ENCODE data around the gene MCM9.
A peak's percentile ranks its signal among the peaks of the same experiment; 100 is the strongest.

Gene MCM9

GRCh38 chr6:118945217-118945616 is 10.3 kb upstream of the MCM9 start:
- Histone ChIP-seq H3K14ac (ENCODE audit: low read length) (no peak overlapping the region), H3K4me3 (ENCODE audit: low read length in 2 of 2) (no peak overlapping the region), H2BK5ac (ENCODE audit: low read length) (no peak overlapping the region), H3K23ac (ENCODE audit: low read depth, low read length, poor library complexity) (no peak overlapping the region), H2BK120ac (ENCODE audit: low read depth, low read length) (no peak overlapping the region), H3K4ac (ENCODE audit: low read length) (no peak overlapping the region), H3K4me2 (ENCODE audit: insufficient read depth, low read length, poor library complexity, severe bottlenecking) (no peak overlapping the region), H3K9me3 (replicated peaks in 1 of 2; ENCODE audit: control insufficient read depth in 2 of 2, insufficient read depth in 1 of 2, low read depth in 1 of 2, low read length in 2 of 2) (peaks cover 2 to 20% of the 10 kb centered on the region in 2 donors), H2BK15ac (ENCODE audit: low read length) (no peak overlapping the region), H3K27me3 (ENCODE audit: control insufficient read depth in 3 of 3, insufficient read depth in 3 of 3, low read depth in 1 of 3, low read length in 3 of 3) (no peaks in the 10 kb centered on the region), H2AK5ac (ENCODE audit: low read depth, low read length) (no peak overlapping the region), H3K4me1 (ENCODE audit: control insufficient read depth in 2 of 2, insufficient read depth in 1 of 2, low read depth in 1 of 2, low read length in 2 of 2) (no peaks in the 10 kb centered on the region), H3K36me3 (replicated peaks in 1 of 2; ENCODE audit: control insufficient read depth in 2 of 2, insufficient read depth in 2 of 2, low read length in 2 of 2) (no peaks in the 10 kb centered on the region), H2BK12ac (ENCODE audit: low read length) (no peak overlapping the region), H3K9ac (ENCODE audit: low read depth, low read length, poor library complexity) (no peak overlapping the region), H3K18ac (ENCODE audit: low read length) (no peak overlapping the region), H4K8ac (ENCODE audit: low read depth, low read length) (no peak overlapping the region), H3K27ac (replicated peaks; ENCODE audit: low read length) (no peak overlapping the region), H4K91ac (ENCODE audit: low read depth, low read length, poor library complexity) (no peak overlapping the region), H3K79me1 (ENCODE audit: low read depth, low read length) (no peaks in the 10 kb centered on the region), H2AFZ (ENCODE audit: low read length) (no peak overlapping the region)
- DNase-seq (ENCODE audit: low spot score): no peak

- Histone ChIP-seq H4K91ac (ENCODE audit: low read depth, low read length, poor library complexity) (no peak overlapping the region), H4K8ac (ENCODE audit: low read depth, low read length) (no peak overlapping the region), H3K79me1 (ENCODE audit: low read depth, low read length) (no peaks in the 10 kb centered on the region), H3K36me3 (replicated peaks in 1 of 2; ENCODE audit: control insufficient read depth in 2 of 2, insufficient read depth in 2 of 2, low read length in 2 of 2) (no peaks in the 10 kb centered on the region), H2BK12ac (ENCODE audit: low read length) (no peak overlapping the region), H2AFZ (ENCODE audit: low read length) (no peak overlapping the region), H3K27ac (replicated peaks; ENCODE audit: low read length) (no peak overlapping the region), H3K18ac (ENCODE audit: low read length) (no peak overlapping the region), H2BK5ac (ENCODE audit: low read length) (no peak overlapping the region), H3K4me3 (ENCODE audit: low read length in 2 of 2) (no peak overlapping the region), H2BK15ac (ENCODE audit: low read length) (no peak overlapping the region), H3K27me3 (ENCODE audit: control insufficient read depth in 3 of 3, insufficient read depth in 3 of 3, low read depth in 1 of 3, low read length in 3 of 3) (no peaks in the 10 kb centered on the region), H2AK5ac (ENCODE audit: low read depth, low read length) (no peak overlapping the region), H3K9ac (ENCODE audit: low read depth, low read length, poor library complexity) (no peak overlapping the region), H3K14ac (ENCODE audit: low read length) (no peak overlapping the region), H3K4ac (ENCODE audit: low read length) (no peak overlapping the region), H3K23ac (ENCODE audit: low read depth, low read length, poor library complexity) (no peak overlapping the region), H3K4me1 (ENCODE audit: control insufficient read depth in 2 of 2, insufficient read depth in 1 of 2, low read depth in 1 of 2, low read length in 2 of 2) (no peaks in the 10 kb centered on the region), H3K9me3 (replicated peaks in 1 of 2; ENCODE audit: control insufficient read depth in 2 of 2, insufficient read depth in 1 of 2, low read depth in 1 of 2, low read length in 2 of 2) (peaks cover 2 to 26% of the 10 kb centered on the region in 2 donors), H2BK120ac (ENCODE audit: low read depth, low read length) (no peak overlapping the region), H3K4me2 (ENCODE audit: insufficient read depth, low read length, poor library complexity, severe bottlenecking) (no peak overlapping the region)
- no peak for DNase-seq (ENCODE audit: low spot score)
- WGBS, 2 donors (ENCODE audit: extremely low coverage in 2 of 2, insufficient read length in 2 of 2, insufficient replicate concordance in 1 of 2): no CpG with 5 or more reads among the region's 2 CpGs
These were observed 5.8 kb upstream of the MCM9 start for GRCh38 chr6:118940770-118941169.

GRCh38 chr6:118939683-118940082 is 4.7 kb upstream of the MCM9 start:
- Histone ChIP-seq H3K4ac (ENCODE audit: low read length) (no peak overlapping the region), H3K9me3 (replicated peaks in 1 of 2; ENCODE audit: control insufficient read depth in 2 of 2, insufficient read depth in 1 of 2, low read depth in 1 of 2, low read length in 2 of 2) (peaks cover under 1 to 21% of the 10 kb centered on the region in 2 donors), H2BK12ac (ENCODE audit: low read length) (no peak overlapping the region), H2AK5ac (ENCODE audit: low read depth, low read length) (no peak overlapping the region), H3K27ac (replicated peaks; ENCODE audit: low read length) (no peak overlapping the region), H2AFZ (ENCODE audit: low read length) (no peak overlapping the region), H4K91ac (ENCODE audit: low read depth, low read length, poor library complexity) (no peak overlapping the region), H3K4me1 (ENCODE audit: control insufficient read depth in 2 of 2, insufficient read depth in 1 of 2, low read depth in 1 of 2, low read length in 2 of 2) (no peaks in the 10 kb centered on the region), H3K27me3 (ENCODE audit: control insufficient read depth in 3 of 3, insufficient read depth in 3 of 3, low read depth in 1 of 3, low read length in 3 of 3) (no peaks in the 10 kb centered on the region), H3K4me3 (ENCODE audit: low read length in 2 of 2) (no peak overlapping the region), H3K36me3 (replicated peaks in 1 of 2; ENCODE audit: control insufficient read depth in 2 of 2, insufficient read depth in 2 of 2, low read length in 2 of 2) (no peaks in the 10 kb centered on the region), H3K4me2 (ENCODE audit: insufficient read depth, low read length, poor library complexity, severe bottlenecking) (no peak overlapping the region), H4K8ac (ENCODE audit: low read depth, low read length) (no peak overlapping the region), H3K23ac (ENCODE audit: low read depth, low read length, poor library complexity) (no peak overlapping the region), H2BK15ac (ENCODE audit: low read length) (no peak overlapping the region), H3K18ac (ENCODE audit: low read length) (no peak overlapping the region), H3K9ac (ENCODE audit: low read depth, low read length, poor library complexity) (no peak overlapping the region), H2BK120ac (ENCODE audit: low read depth, low read length) (no peak overlapping the region), H3K79me1 (ENCODE audit: low read depth, low read length) (no peaks in the 10 kb centered on the region), H2BK5ac (ENCODE audit: low read length) (no peak overlapping the region), H3K14ac (ENCODE audit: low read length) (no peak overlapping the region)
- DNase-seq (ENCODE audit: low spot score): no peak
- no CpG with 5 or more reads among the region's 1 CpG for WGBS, 2 donors (ENCODE audit: extremely low coverage in 2 of 2, insufficient read length in 2 of 2, insufficient replicate concordance in 1 of 2)

- H3K79me1 ChIP-seq (ENCODE audit: low read depth, low read length): no peaks in the 10 kb centered on the region
- no peak overlapping the region for H2AK5ac ChIP-seq (ENCODE audit: low read depth, low read length)
- H4K8ac ChIP-seq (ENCODE audit: low read depth, low read length): no peak overlapping the region
- H3K9me3 ChIP-seq (replicated peaks in 1 of 2; ENCODE audit: control insufficient read depth in 2 of 2, insufficient read depth in 1 of 2, low read depth in 1 of 2, low read length in 2 of 2): peaks cover 0 to 17% of the 10 kb centered on the region in 2 donors
- no peaks in the 10 kb centered on the region for H3K27me3 ChIP-seq (ENCODE audit: control insufficient read depth in 3 of 3, insufficient read depth in 3 of 3, low read depth in 1 of 3, low read length in 3 of 3)
- no peak overlapping the region for H3K14ac ChIP-seq (ENCODE audit: low read length)
- H3K18ac ChIP-seq (ENCODE audit: low read length): no peak overlapping the region
- H3K27ac ChIP-seq (replicated peaks; ENCODE audit: low read length): no peak overlapping the region
- no peak overlapping the region for H2BK15ac ChIP-seq (ENCODE audit: low read length)
- H3K4me1 ChIP-seq (ENCODE audit: control insufficient read depth in 2 of 2, insufficient read depth in 1 of 2, low read depth in 1 of 2, low read length in 2 of 2): peaks cover 3% of the 10 kb centered on the region in 2 donors
- H4K91ac ChIP-seq (ENCODE audit: low read depth, low read length, poor library complexity): no peak overlapping the region
- H3K4me2 ChIP-seq (ENCODE audit: insufficient read depth, low read length, poor library complexity, severe bottlenecking): no peak overlapping the region
- no peak for DNase-seq (ENCODE audit: low spot score)
- no CpG with 5 or more reads among the region's 3 CpGs for WGBS, 2 donors (ENCODE audit: extremely low coverage in 2 of 2, insufficient read length in 2 of 2, insufficient replicate concordance in 1 of 2)
- H3K9ac ChIP-seq (ENCODE audit: low read depth, low read length, poor library complexity): no peak overlapping the region
- H3K36me3 ChIP-seq (replicated peaks in 1 of 2; ENCODE audit: control insufficient read depth in 2 of 2, insufficient read depth in 2 of 2, low read length in 2 of 2): peaks cover 2 to 19% of the 10 kb centered on the region in 2 donors
- H3K4ac ChIP-seq (ENCODE audit: low read length): no peak overlapping the region
- no peak overlapping the region for H2BK120ac ChIP-seq (ENCODE audit: low read depth, low read length)
- H2BK5ac ChIP-seq (ENCODE audit: low read length): no peak overlapping the region
- H2BK12ac ChIP-seq (ENCODE audit: low read length): no peak overlapping the region
- H2AFZ ChIP-seq (ENCODE audit: low read length): no peak overlapping the region
- peak overlapping the region in 1 of 2 donors; percentile 91 for H3K4me3 ChIP-seq (ENCODE audit: low read length in 2 of 2)
- no peak overlapping the region for H3K23ac ChIP-seq (ENCODE audit: low read depth, low read length, poor library complexity)
These were observed 1.2 kb upstream of the MCM9 start for GRCh38 chr6:118935978-118936703.
